Measurements from ENCODE around the gene ETS1.
A peak's percentile ranks its signal among the peaks of the same experiment; 100 is the strongest.

Gene ETS1

GRCh38 chr11:128587415-128587814 is at the start of gene ETS1:
ETS1 (minus strand) TSS chr11:128587558; CDS start chr11:128573130, 14,428 bp downstream.
- DNase-seq (ENCODE audit: low read depth in 1 of 2, low spot score in 1 of 2), result no peak

- DNase-seq (ENCODE audit: low read depth in 1 of 2, low spot score in 1 of 2), result no peak
Measured at GRCh38 chr11:128634395-128634794, 47.0 kb upstream of the ETS1 start.

GRCh38 chr11:128633384-128633965 is 46.1 kb upstream of the ETS1 start:
- DNase-seq (ENCODE audit: low read depth in 1 of 2, low spot score in 1 of 2), result no peak

- no peak for DNase-seq (ENCODE audit: low read depth in 1 of 2, low spot score in 1 of 2)
Measured at GRCh38 chr11:128632141-128632791, 44.9 kb upstream of the ETS1 start.

- DNase-seq (ENCODE audit: low read depth in 1 of 2, low spot score in 1 of 2), result peak; percentile 80 to 89
Measured at GRCh38 chr11:128630367-128631230, 43.2 kb upstream of the ETS1 start.

- DNase-seq (ENCODE audit: low read depth in 1 of 2, low spot score in 1 of 2), result no peak
Measured at GRCh38 chr11:128629516-128630106, 42.3 kb upstream of the ETS1 start.

- DNase-seq (ENCODE audit: low read depth in 1 of 2, low spot score in 1 of 2), result no peak
Measured at GRCh38 chr11:128628686-128629085, 41.3 kb upstream of the ETS1 start.

GRCh38 chr11:128628325-128628673 is 40.9 kb upstream of the ETS1 start:
- DNase-seq (ENCODE audit: low read depth in 1 of 2, low spot score in 1 of 2), result no peak

- no peak for DNase-seq (ENCODE audit: low read depth in 1 of 2, low spot score in 1 of 2)
Measured at GRCh38 chr11:128627666-128628324, 40.4 kb upstream of the ETS1 start.

- DNase-seq (ENCODE audit: low read depth in 1 of 2, low spot score in 1 of 2), result no peak
Measured at GRCh38 chr11:128626913-128627665, 39.7 kb upstream of the ETS1 start.

GRCh38 chr11:128625746-128626145 is 38.4 kb upstream of the ETS1 start:
- no peak for DNase-seq (ENCODE audit: low read depth in 1 of 2, low spot score in 1 of 2)

- no peak for DNase-seq (ENCODE audit: low read depth in 1 of 2, low spot score in 1 of 2)
Measured at GRCh38 chr11:128625326-128625725, 38.0 kb upstream of the ETS1 start.

GRCh38 chr11:128624269-128625175 is 37.2 kb upstream of the ETS1 start:
- DNase-seq (ENCODE audit: low read depth in 1 of 2, low spot score in 1 of 2), result peak; percentile 28 to 60

- DNase-seq (ENCODE audit: low read depth in 1 of 2, low spot score in 1 of 2), result no peak
Measured at GRCh38 chr11:128623091-128623490, 35.7 kb upstream of the ETS1 start.

GRCh38 chr11:128621601-128622501 is 34.5 kb upstream of the ETS1 start:
- no peak for DNase-seq (ENCODE audit: low read depth in 1 of 2, low spot score in 1 of 2)

- no peak for DNase-seq (ENCODE audit: low read depth in 1 of 2, low spot score in 1 of 2)
Measured at GRCh38 chr11:128620309-128621100, 33.1 kb upstream of the ETS1 start.

GRCh38 chr11:128619540-128620308 is 32.4 kb upstream of the ETS1 start:
- no peak for DNase-seq (ENCODE audit: low read depth in 1 of 2, low spot score in 1 of 2)

All from stimulated activated CD4-positive, alpha-beta T cell treated with anti-CD3 and anti-CD28 coated beads, Interleukin-15, amount 100 ng/mL, for 1 hour (primary cell).